Endometrial microvascular endothelial cells (primary cell): Measurements from ENCODE around the gene ROR2. TPM values are rescaled to one million over a fixed set of nuclear protein-coding genes. Genes with fewer than 3 reads are reported as not detected.
"Not testable (repeated sequence)": the region's sequence is repeated elsewhere in the genome, so short reads cannot be mapped to it uniquely, and the experiment has no call there.

Source experiments
- in situ Hi-C: cut with HindIII; loops from 2 replicates; pipeline ENCODE4 v1.10.0; 2017; ENCODE audit warnings: low sequenced_read_pairs, low pct_unique_long_range_greater_than_20kb; ENCODE audit errors: inconsistent ontology term
- total RNA-seq: library from RNA; depleted of rRNA; stranded (reverse); fragments of >200 nt; gene quantifications from one replicate; pipeline ENCODE4 v1.2.3, GENCODE V29; 2015; ENCODE audit errors: inconsistent ontology term

Gene ROR2
- total RNA-seq, 1 donor from 2014 or later: 0.09 TPM

DNA sequence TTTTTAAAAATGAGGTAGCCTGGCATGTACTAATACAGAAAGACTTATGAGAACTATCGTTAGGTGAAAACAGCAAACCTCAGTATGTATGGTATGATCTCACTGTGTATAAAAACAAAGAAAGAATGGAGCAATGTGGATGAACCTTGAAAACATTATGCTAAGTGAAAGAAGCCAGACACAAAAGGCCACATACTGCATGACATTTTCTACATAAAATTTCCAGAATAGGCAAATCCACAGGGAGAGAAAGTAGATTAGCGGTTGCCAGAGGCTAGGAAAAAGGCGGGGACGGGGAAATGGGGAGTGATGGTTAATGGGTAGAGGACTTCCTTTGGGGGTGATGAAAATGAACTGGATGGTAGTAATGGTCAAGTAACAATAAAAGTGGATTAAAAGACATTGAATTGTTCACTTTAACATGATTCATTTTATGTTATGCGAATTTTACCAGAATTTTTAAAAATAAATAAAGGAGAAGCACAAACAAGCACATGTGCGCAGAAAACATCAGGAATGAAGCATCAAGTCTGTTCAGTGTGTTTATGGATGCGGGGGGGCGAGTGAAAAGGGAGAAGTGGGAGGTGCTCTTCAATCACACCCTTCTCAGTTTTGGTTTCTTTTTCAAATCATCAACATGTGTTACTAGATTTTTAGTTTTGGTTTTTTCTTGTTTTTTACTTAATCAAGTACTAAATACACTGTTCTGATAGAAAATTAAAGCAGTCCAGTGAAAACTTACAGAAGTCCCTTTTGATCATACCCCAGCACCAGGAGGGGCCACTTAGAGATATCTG is 16.3 kb downstream of the ROR2 start:
- in situ Hi-C loops: no loop called here

DNA sequence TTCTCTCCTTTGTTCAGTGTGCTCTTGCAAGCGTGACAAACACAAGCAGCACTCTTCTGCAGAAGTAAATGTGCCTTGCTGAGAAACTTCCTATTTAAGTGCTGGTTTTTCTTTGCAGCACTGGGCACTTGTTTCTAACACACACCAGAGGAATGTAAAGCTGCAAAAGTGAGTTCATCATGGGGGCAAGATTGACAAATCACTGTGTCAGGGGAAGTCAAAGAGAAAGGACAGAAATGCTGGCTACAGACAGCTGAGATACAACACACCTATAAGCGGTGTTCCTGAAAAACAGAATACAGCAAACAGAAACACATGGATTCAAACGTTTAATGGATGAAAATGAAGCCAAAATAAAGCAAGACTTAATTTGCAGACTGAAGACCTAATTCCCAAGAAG is 19.6 kb downstream of the ROR2 start:
- in situ Hi-C loops: no loop called here

DNA sequence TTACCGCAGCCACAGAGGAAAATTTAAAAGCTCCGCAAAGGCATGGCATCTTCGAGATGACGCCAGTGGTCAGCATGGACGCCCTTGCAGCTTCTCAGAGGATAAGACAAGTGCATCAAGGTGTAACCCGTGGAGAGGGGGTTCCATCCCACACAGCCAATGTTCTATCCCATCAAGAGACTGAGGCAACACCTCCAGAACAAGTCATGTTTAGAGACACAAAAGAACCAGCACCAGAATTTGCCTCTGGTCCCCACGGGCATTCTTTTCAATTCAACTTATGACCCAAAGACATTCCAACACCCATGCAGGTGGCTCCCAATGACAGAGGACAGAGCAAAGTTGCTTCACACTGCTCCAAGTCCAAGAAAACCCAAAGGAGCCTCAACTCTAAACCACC is 20.7 kb downstream of the ROR2 start:
- in situ Hi-C loops: no loop called here

DNA sequence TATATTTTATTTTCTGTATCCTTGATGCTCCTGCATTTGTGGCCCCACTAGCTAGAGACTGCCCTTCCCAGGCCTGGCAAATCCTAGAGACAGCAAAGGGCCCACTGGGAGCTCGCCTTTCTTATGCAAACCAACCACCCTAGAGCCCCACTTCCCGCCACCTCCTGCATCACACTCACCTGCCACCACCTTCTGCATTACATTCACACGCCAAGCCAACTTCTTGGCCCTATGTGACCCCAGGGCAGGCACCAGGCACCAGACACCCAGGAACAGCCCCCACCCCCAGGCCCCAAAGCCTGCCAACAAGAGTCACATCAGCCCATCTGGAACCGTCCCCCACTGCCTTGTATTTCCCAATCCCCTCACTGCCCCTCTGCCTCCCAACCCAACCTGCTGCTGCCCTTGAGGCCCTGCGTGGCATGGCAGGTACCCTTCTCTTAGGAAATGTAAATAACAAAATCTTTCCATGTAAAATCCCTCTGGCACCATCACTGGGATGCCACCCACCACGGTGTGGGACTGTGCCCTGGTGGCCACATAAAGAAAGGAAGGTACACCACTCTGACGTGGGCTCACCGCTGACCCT is 22.0 kb downstream of the ROR2 start:
- in situ Hi-C loops: no loop called here

DNA sequence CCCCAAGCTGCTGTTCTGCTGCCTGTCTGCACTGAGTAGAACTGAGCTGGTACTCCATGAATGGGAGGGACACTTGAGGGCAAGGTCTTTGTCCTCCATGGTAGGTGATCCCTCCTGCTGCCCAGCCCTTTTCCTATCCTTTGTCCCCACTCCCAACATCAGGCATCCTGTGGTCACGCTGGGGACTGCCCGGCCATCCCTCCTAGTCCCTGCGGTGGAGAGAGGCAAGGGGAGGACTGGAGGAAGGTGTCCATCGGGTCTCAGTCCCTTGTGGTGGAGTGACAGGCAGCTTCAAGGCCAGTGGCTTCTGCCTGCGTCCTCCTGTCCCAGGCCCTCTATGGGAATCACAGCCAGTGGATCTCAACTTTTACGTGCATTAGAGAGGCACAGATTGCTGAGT is 25.9 kb downstream of the ROR2 start:
- in situ Hi-C loops: no loop called here

DNA sequence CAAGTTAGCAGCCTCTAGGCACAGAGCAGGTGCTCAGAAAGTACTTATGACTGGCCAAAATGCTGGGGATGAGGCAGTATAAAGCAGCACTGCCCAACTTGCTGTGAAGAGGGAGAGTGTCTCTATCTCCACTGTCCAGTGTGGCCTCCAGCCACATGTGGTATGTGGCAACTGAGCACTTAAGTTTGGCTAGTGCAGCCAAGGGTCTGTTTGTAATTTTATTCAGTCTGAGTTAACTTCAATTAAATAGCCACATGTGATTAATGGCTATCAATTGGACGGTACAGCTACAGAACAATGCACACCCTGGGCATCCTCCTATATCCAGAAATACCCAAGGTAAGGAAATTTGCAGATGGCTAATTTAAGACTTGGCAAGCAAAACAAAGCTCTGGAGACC is 26.9 kb downstream of the ROR2 start:
- in situ Hi-C loops: no loop called here

DNA sequence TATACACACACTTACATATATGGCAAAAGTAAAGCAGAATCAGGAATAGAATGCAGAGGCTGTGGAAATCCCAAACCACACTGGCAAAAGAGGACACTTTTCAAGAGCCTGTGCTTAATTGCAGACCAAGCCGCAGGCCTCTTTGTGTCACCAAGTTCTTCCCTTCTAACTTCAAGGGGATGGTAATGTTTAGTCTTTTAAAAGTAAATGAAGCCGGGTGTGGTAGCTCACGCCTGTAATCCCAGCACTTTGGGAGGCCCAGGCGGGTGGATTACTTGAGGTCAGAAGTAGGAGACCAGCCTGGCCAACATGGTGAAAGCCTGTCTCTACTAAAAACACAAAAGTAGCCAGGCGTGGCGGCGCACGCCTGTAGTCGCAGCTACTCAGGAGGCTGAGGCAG is 28.7 kb downstream of the ROR2 start:
- in situ Hi-C loops: no loop called here

DNA sequence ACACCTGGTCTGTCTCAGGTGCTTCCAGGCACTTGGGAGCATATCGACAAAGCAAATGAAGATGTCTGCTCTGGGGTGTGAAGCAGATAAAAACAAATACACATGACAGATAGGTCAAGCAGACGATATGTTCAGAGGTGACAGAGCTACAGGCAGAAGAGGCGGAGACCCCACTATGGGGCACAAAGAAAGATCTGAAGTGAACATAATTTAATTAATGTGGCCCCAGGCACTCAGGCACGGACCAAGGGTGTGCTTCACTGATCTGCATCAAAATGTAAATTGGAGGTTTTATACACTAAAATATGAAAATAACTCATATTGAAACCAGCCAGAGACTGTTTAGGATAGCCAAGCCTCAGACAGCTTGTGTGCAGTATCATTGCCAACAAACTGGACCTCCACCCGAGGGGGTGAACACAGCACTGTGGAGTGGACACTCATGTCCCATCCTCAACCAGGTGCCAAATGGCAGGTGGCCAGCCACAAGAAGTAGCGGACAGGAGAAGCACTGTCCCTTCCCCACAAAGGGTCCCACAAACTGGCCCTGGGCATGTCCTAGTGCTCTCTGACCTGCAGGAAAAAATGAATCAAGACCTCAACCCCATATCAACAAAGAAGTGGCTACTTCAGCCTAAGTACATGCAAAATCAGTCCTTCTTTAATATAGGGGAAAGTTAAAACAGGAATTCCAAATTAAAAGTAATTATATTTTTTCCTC is 29.2 kb downstream of the ROR2 start:
- in situ Hi-C loops: no loop called here

DNA sequence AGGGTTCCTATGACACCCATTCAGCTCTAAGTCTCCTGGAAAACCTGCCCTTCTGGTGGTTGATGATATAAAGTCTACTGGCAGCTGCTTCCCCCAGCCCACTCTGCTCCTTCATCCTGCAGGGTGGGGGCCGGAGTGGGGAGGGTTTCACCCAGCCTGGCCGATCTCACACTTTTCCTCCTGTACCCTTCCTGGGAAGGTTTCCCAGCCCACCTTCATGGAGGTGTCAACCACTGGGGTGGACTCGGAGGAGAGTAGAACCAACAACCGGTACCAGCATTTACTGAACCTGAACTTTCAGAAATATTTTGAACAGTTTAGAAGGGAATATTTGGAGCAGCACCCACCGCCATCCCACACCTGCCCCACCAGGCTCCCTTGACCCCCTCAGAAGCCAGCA is 30.4 kb downstream of the ROR2 start:
- in situ Hi-C loops: no loop called here

DNA sequence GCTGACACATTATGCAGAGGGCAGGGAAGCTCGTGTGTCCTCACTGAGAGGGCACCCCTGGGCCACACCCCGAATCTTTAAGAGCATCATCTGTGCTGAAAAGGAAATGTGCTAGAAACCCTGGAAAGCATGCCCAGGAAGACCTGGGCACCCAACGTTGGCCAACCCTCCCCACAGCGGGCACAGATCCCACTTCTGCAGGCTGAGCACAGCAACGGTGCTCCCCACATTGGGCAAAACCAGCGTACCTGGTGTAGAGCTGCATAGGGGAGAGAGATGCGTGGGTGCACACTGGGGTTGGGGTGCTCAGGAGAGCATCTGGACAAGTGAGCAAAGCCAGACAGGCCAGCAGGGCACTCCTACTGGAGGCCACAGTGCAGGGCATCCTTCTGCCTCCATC is 32.6 kb downstream of the ROR2 start:
- in situ Hi-C loops: no loop called here

DNA sequence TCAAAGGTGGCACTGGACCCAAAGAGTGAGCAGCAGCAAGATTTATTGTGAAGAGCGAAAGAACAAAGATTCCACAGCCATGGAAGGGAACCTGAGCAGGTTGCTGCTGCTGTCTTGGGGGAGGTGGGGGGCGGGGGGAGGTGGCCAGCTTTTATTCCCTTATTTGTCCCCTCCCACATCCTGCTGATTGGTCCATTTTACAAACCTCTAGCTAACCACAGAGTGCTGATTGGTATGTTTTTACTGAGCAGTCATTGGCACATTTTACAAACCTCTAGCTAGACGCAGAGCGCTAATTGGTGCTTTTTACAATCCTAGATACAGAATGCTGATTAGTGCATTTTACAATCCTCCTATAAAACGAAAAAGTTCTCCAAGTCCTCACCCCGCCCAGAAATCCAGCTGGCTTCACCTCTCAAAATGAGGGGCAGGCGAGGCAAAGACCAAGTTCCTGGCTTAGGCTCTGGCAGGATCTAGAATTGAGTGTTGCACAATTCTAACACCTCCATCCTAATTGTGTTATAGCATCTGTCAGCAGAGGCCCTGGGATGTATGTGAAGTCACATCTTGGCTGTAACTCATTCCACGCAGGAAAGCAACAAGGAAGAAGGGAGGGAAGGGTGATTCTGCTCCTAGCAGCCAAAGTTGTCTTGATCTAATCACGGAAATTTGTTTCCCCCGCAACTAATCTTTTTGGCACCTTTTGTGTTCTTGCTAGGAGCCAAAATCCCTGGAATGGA is 34.3 kb downstream of the ROR2 start:
- in situ Hi-C loops: no loop called here

DNA sequence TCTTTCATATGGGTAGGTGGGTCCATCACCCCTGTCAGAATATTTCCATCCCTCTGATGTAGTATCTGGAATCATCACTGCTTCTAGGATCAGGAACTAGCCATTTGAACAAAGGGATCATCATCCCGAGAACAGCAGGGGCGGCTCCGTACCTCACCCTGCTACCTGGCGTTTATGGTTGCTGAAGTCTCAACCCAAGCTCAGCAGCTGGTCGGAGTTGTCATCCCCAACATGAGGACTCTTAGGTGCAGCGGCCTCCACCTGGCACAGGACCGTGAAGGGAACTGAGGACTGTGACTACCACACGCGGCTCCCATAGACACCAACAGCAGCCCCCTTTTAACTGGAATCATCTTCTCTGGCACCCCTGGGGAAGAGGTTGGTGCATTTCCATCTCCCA is 35.1 kb downstream of the ROR2 start:
- in situ Hi-C loops: no loop called here

DNA sequence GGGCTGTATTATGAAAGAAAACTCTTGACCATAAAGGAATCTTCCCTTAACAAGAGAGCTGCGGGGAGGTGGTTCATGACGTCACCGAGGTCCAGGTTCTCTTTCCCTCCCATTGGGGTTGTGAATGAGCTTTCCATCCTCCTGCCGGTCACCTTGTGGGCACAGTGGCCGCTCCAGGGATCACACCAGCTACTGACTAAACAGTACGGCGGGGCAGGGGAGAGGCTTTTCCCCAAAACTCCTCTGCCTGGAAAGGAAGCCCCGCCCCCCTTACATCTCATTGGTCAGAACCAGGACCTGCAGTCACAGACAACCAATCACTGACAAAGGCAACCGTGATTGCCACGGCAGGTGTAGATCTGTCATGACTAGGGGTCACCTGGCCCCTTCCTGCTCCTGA is 35.6 kb downstream of the ROR2 start:
- in situ Hi-C loops: no loop called here

DNA sequence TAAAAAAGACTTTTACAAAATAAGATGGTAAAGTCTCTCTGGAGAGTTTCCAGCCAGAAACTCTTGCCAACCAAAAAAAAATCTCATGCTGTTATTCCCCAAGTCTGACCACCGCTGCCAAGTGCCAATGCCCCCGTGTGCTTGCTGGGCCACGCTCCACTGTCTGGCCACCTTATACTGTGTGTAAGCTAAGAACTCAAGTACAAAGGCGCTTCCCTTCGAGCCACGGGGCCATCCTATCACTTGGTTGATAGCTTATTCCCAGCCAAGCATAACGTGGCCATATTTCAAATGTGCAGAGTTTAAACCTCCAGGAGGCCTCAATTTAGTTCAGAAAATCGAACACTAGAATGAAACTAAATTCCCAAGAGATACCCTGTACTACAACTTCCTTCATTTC is 36.0 kb downstream of the ROR2 start:
- in situ Hi-C loops: no loop called here

DNA sequence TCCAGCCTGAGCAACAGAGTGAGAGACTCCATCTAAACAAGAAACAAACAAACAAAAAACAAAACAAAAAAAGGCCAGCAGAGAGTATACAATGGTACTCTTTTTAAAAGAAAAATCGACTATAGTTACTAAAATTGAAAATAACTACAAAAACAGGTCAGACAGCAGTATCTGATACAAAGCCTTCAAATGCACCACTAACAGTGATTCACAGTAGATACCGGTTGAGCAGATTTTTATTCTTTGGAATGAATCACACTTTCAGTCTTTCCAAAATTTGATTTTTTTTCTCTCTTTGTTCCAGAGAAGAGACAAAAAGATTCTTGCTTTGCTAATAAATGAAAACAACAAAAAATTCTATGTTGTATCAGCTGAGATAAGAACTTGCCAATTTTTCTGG is 36.9 kb downstream of the ROR2 start:
- in situ Hi-C loops: no loop called here

DNA sequence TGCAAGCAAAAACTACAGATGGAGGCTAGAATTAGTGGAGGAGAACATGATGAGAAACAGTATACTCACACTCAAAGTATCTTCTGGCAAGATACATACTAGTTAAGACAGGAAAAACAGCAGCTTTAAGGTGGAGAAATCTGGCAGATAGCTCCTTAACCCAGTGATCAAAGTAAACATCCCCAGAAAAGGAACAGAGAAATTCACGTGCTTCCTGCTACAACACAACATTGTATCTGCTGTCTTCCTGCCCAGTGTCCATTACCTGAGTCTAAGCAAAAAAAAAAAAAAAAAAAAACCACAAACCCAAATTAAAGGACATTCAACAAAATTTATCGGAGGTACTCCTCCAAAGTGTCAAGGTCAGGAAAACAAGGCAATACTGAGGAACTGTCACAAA is 38.4 kb downstream of the ROR2 start:
- in situ Hi-C loops: no loop called here

DNA sequence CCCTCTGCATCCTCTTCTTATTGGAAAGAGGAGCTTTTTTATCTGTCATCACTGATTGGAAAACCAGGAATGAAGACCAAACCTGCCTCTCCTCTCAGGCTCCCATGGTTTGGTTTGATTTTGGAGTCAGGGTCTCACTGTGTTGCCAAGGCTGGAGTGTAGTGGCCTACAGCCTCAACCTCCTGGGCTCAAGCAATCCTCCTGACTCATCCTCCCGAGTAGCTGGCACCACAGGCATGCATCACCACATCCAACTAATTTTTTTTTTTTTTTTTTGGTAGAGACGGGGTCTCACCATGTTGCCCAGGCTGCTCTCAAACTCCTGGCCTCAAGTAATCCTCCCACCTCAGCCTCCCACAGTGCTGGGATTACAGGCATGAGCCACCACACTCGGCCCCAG is 40.8 kb downstream of the ROR2 start:
- in situ Hi-C loops: not testable (repeated sequence)

DNA sequence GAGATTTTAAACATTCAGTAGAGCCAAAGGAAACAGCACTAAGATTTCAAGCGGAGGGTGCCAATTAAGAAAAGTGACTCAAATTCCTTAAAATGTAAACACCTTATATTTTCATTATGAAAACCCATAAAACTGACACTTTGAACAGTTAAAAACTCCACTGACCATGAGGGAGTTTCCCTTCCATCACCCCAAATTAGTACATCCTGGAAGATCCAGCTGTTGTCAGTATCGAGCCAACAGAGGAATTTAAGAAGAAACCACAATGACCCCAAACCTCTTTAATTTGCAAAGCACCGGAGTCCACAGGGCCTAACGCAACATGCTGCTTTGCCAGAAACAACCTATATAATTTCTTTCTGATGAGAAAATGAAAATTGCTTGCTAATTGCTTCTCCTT is 41.3 kb downstream of the ROR2 start:
- in situ Hi-C loops: no loop called here

DNA sequence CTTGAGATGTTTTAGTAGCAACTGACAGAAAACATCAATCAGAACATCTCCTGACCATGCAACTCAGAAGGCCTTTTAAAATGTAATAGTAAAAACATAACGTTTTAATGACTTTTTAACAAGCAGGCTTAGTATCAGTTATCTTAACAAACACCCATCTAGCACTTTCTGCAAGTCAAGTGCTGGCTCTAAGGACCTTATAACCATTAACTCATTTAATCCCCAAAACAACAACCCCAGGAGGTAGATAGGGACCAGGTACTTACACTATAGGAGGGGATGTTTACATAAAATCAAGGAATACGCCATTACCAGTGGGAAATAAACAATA is 41.8 kb downstream of the ROR2 start:
- in situ Hi-C loops: no loop called here
